Measurements from ENCODE around the gene EPDR1. TPM values are rescaled to one million over a fixed set of nuclear protein-coding genes. Genes with fewer than 3 reads are reported as not detected.

The EPDR1 gene
- total RNA-seq, 4 donors from 2014 or later = 19.1 to 47.0 (median 28.2) TPM

GRCh38 chr7:37918526-37918925, 1.9 kb upstream of the EPDR1 start:
- H3K9me3 ChIP-seq = no peaks in the 10 kb centered on the region
- DNase-seq = no peak
- no peak for TF ChIP-seq CTCF (IDR thresholded peaks at IDR 0.05)
- no peak for TF ChIP-seq EP300 (IDR thresholded peaks at IDR 0.05; ENCODE audit: low read depth)
- TF ChIP-seq POLR2AphosphoS5 (IDR thresholded peaks at IDR 0.05) = no peak
- H3K27ac ChIP-seq = no peak overlapping the region
- intact Hi-C loops (cut with DNase I; ENCODE audit: low total_unique reads) = no loop called here
- in situ Hi-C loops (cut with MboI; ENCODE audit: low pct_ligation_motif_present in 1 of 4, low pct_unique_long_range_greater_than_20kb in 1 of 4, low sequenced_read_pairs in 3 of 4) = loop anchor here (10.0 to 25.0 kb wide), 3 partner anchors 169 to 306 kb away; no protein-coding TSS in a partner anchor
- peaks cover 0 to 33% (median 18%) of the 10 kb centered on the region in 4 donors for H3K4me1 ChIP-seq
- H3K4me3 ChIP-seq = no peak overlapping the region
- H3K36me3 ChIP-seq = no peaks in the 10 kb centered on the region
- peaks cover 18% of the 10 kb centered on the region for H3K27me3 ChIP-seq
- 69 to 80% methylated on average over 1 to 4 of the region's 4 CpGs for WGBS, 2 donors (ENCODE audit: low coverage in 1 of 2)

GRCh38 chr7:37920849-37921805, 687 bp downstream of the EPDR1 start:
- Histone ChIP-seq H3K36me3 (no peaks in the 10 kb centered on the region), H3K4me1 (peaks cover 0 to 27% (median 14%) of the 10 kb centered on the region in 4 donors), H3K4me3 (peak overlapping the region; percentile 61 to 68 (median 64)), H3K27ac (peak overlapping the region; percentile 85 to 87 (median 86)), H3K9me3 (peaks cover 0 to 8% of the 10 kb centered on the region in 2 donors), H3K27me3 (peaks cover 9% of the 10 kb centered on the region)
- intact Hi-C loops (cut with DNase I; ENCODE audit: low total_unique reads) = no loop called here
- peak; percentile 15 for TF ChIP-seq POLR2A (IDR thresholded peaks at IDR 0.05)
- TF ChIP-seq EP300 (IDR thresholded peaks at IDR 0.05; ENCODE audit: low read depth) = no peak
- peak in 1 of 3 donors; percentile 13 for TF ChIP-seq POLR2AphosphoS5 (IDR thresholded peaks at IDR 0.05)
- TF ChIP-seq CTCF (IDR thresholded peaks at IDR 0.05) = no peak
- 0 to 7% methylated on average over 5 to 53 of the region's 63 CpGs for WGBS, 2 donors (ENCODE audit: low coverage in 1 of 2)
- peak; percentile 64 for DNase-seq
- in situ Hi-C loops (cut with MboI; ENCODE audit: low pct_ligation_motif_present in 1 of 4, low pct_unique_long_range_greater_than_20kb in 1 of 4, low sequenced_read_pairs in 3 of 4) = loop anchor here (25.0 kb wide), 2 partner anchors 166 to 291 kb away; no protein-coding TSS in a partner anchor

GRCh38 chr7:37921876-37922275, 1.4 kb downstream of the EPDR1 start:
- 60 to 68% methylated on average over 4 of the region's 4 CpGs for WGBS, 2 donors (ENCODE audit: low coverage in 1 of 2)
- H3K27me3 ChIP-seq = peaks cover 1% of the 10 kb centered on the region
- peak overlapping the region in 1 of 4 donors; percentile 68 for H3K4me3 ChIP-seq
- peaks cover 0 to 21% (median 7%) of the 10 kb centered on the region in 4 donors for H3K4me1 ChIP-seq
- intact Hi-C loops (cut with DNase I; ENCODE audit: low total_unique reads) = no loop called here
- no peaks in the 10 kb centered on the region for H3K36me3 ChIP-seq
- TF ChIP-seq CTCF (IDR thresholded peaks at IDR 0.05) (no peak), EP300 (IDR thresholded peaks at IDR 0.05; ENCODE audit: low read depth) (no peak), POLR2A (IDR thresholded peaks at IDR 0.05) (no peak), POLR2AphosphoS5 (IDR thresholded peaks at IDR 0.05) (no peak)
- in situ Hi-C loops (cut with MboI; ENCODE audit: low pct_ligation_motif_present in 1 of 4, low pct_unique_long_range_greater_than_20kb in 1 of 4, low sequenced_read_pairs in 3 of 4) = loop anchor here (25.0 kb wide), 2 partner anchors 165 to 290 kb away; no protein-coding TSS in a partner anchor
- DNase-seq = no peak
- no peak overlapping the region for H3K27ac ChIP-seq
- H3K9me3 ChIP-seq = peaks cover 0 to 8% of the 10 kb centered on the region in 2 donors

GRCh38 chr7:37923996-37924395, 3.6 kb downstream of the EPDR1 start:
- peaks cover 0 to 8% of the 10 kb centered on the region in 2 donors for H3K9me3 ChIP-seq
- no peaks in the 10 kb centered on the region for H3K27me3 ChIP-seq
- TF ChIP-seq POLR2AphosphoS5 (IDR thresholded peaks at IDR 0.05) (no peak), CTCF (IDR thresholded peaks at IDR 0.05) (no peak), POLR2A (IDR thresholded peaks at IDR 0.05) (no peak), EP300 (IDR thresholded peaks at IDR 0.05; ENCODE audit: low read depth) (no peak)
- no peak overlapping the region for H3K27ac ChIP-seq
- no peak for DNase-seq
- in situ Hi-C loops (cut with MboI; ENCODE audit: low pct_ligation_motif_present in 1 of 4, low pct_unique_long_range_greater_than_20kb in 1 of 4, low sequenced_read_pairs in 3 of 4) (loop anchor here (25.0 kb wide), 2 partner anchors 163 to 288 kb away; no protein-coding TSS in a partner anchor), intact Hi-C loops (cut with DNase I; ENCODE audit: low total_unique reads) (no loop called here)
- H3K4me1 ChIP-seq = peaks cover 0 to 14% (median 5%) of the 10 kb centered on the region in 4 donors
- no peak overlapping the region for H3K4me3 ChIP-seq
- no peaks in the 10 kb centered on the region for H3K36me3 ChIP-seq
- 59% methylated on average over 1 of the region's 1 CpG; no CpG with 5 or more reads in 1 of the 2 donors for WGBS, 2 donors (ENCODE audit: low coverage in 1 of 2)
